Panc1 (cell line): ENCODE results near the gene CYGB. TPM values are rescaled to one million over a fixed set of nuclear protein-coding genes. Genes with fewer than 3 reads are reported as not detected.

Experiments
- ATAC-seq: fragments of 200-7000 bp; cut with Tn5 transposase; 2 replicates; pipeline ENCODE4 v1.9.1; 2020; ENCODE audit warnings: mild to moderate bottlenecking, moderate library complexity
- BruUV-seq: library from RNA; stranded (reverse); fragments of 400-500 nt; replicated peaks from 2 replicates; lab custom pipeline; 2021; lab: Mats Ljungman, UMichigan
- CTCF ChIA-PET: fragments of 300-600 bp; sonication (Branson Sonifier 250); formaldehyde crosslinking; loops from one replicate; lab custom pipeline; 2022; ENCODE audit warnings: antibody characterized with exemption; lab: Charles Lee
- POLR2A ChIA-PET: fragments of 300-600 bp; sonication (Branson Sonifier 250); formaldehyde crosslinking; loops from one replicate; lab custom pipeline; 2022; ENCODE audit warnings: antibody characterized with exemption; lab: Charles Lee
- DNase-seq: peaks from one replicate; pipeline ENCODE4 v3.0.0-alpha.2; 2010; ENCODE audit warnings: low read depth, low spot score
- H3K27ac ChIP-seq: 2 replicates; pipeline ENCODE4 v1.5.1; 2011; ENCODE audit warnings: mild to moderate bottlenecking, low read length, inconsistent platforms
- H3K27me3 ChIP-seq: fragments of 200-500 bp; sonication (Bioruptor generic); 2 replicates; pipeline ENCODE4 v1.6.0; 2014; ENCODE audit warnings: low read length, inconsistent platforms; ENCODE audit not compliant: control insufficient read depth, insufficient read depth
- H3K36me3 ChIP-seq: fragments of 200-500 bp; sonication (Bioruptor generic); 2 replicates; pipeline ENCODE4 v1.5.1; 2014; ENCODE audit warnings: inconsistent platforms, mild to moderate bottlenecking, low read length, moderate library complexity; ENCODE audit not compliant: control insufficient read depth, insufficient read depth
- H3K4me1 ChIP-seq: 2 replicates; pipeline ENCODE4 v1.5.1; 2011; ENCODE audit warnings: inconsistent platforms, mild to moderate bottlenecking, low read length, moderate library complexity; ENCODE audit not compliant: control insufficient read depth, insufficient read depth
- H3K4me3 ChIP-seq, 2 experiments: 2 replicates each; pipeline ENCODE4 v1.5.1; 2011 to 2012; ENCODE audit warnings: low read depth in 2 of 2, low read length in 2 of 2, mild to moderate bottlenecking in 2 of 2, inconsistent platforms in 1 of 2, moderate library complexity in 1 of 2
- H3K9me3 ChIP-seq: fragments of 200-500 bp; sonication (Bioruptor generic); 2 replicates; pipeline ENCODE4 v1.5.1; 2014; ENCODE audit warnings: low read depth, mild to moderate bottlenecking, inconsistent platforms, low read length, moderate library complexity; ENCODE audit not compliant: control insufficient read depth, insufficient read depth
- CTCF ChIP-seq: fragments of 450-650 bp; IDR thresholded peaks from 2 replicates; pipeline ENCODE4 v1.5.1; 2017; ENCODE audit warnings: mild to moderate bottlenecking
- POLR2AphosphoS5 ChIP-seq: IDR thresholded peaks from 2 replicates; pipeline ENCODE4 v1.6.1; 2012; ENCODE audit warnings: mild to moderate bottlenecking, low read depth, low read length, moderate library complexity
- REST ChIP-seq, 2 experiments: IDR thresholded peaks; 2 replicates each; pipeline ENCODE4 v1.6.1; 2011 to 2012; ENCODE audit warnings: low read depth in 2 of 2, control low read depth in 1 of 2, low read length in 1 of 2, mild to moderate bottlenecking in 1 of 2, moderate library complexity in 1 of 2; ENCODE audit not compliant: insufficient read depth in 1 of 2
- SIN3A ChIP-seq: IDR thresholded peaks from 2 replicates; pipeline ENCODE4 v1.6.1; 2012; ENCODE audit warnings: low read depth, mild to moderate bottlenecking, low read length, moderate library complexity, borderline replicate concordance; ENCODE audit not compliant: insufficient read depth
- TCF7L2 ChIP-seq: IDR thresholded peaks from 2 replicates; pipeline ENCODE4 v1.6.1; 2011; ENCODE audit warnings: mild to moderate bottlenecking, low read depth, low read length, inconsistent platforms
- in situ Hi-C: cut with HindIII; loops from 2 replicates; pipeline ENCODE4 v1.10.0; 2016; ENCODE audit warnings: low sequenced_read_pairs, low pct_unique_long_range_greater_than_20kb
- intact Hi-C: fragments of 100-400 bp; cut with micrococcal nuclease; formaldehyde crosslinking; loops from one replicate; pipeline ENCODE4 v1.10.0; 2022; ENCODE audit not compliant: unreplicated experiment
- total RNA-seq: library from RNA; stranded (reverse); gene quantifications from one replicate; pipeline ENCODE4 v1.2.1, GENCODE V29; 2021; ENCODE audit not compliant: unreplicated experiment

CYGB gene
- total RNA-seq, 1 experiment from 2014 or later = 6.0 TPM

- H3K27ac ChIP-seq = peak overlapping the region; percentile 99
- ATAC-seq (no peak), DNase-seq (no peak)
- peaks cover 16% of the 10 kb centered on the region for H3K36me3 ChIP-seq
- no peaks in the 10 kb centered on the region for H3K27me3 ChIP-seq
- BruUV-seq = no TSS peak
- ChIA-PET CTCF (no interaction called here), POLR2A (interaction anchor here (1.0 kb wide), 1 partner anchor 19 kb away, joined by 3 read pairs; no protein-coding TSS in a partner anchor)
- no peaks in the 10 kb centered on the region for H3K9me3 ChIP-seq
- intact Hi-C loops (loop anchor here (10.0 kb wide), 1 partner anchor 63 kb away; no protein-coding TSS in a partner anchor), in situ Hi-C loops (no loop called here)
- TF ChIP-seq TCF7L2 = no peak
- no peak for TF ChIP-seq CTCF
- TF ChIP-seq SIN3A = no peak
- no peak for TF ChIP-seq POLR2AphosphoS5
- TF ChIP-seq REST (IDR thresholded peaks at IDR 0.05; ENCODE audit: insufficient read depth in 1 of 2, low read depth in 2 of 2, low read length in 1 of 2) = no peak
- H3K4me1 ChIP-seq = peaks cover 58% of the 10 kb centered on the region
- H3K4me3 ChIP-seq = peak overlapping the region; percentile 0 to 19; a peak in 2 of 4 replicates
Observed at GRCh38 chr17:76561332-76561731, 23.8 kb upstream of the CYGB start.

- intact Hi-C loops (loop anchor here (10.0 kb wide), 1 partner anchor 64 kb away; no protein-coding TSS in a partner anchor), in situ Hi-C loops (no loop called here)
- Histone ChIP-seq H3K27me3 (no peaks in the 10 kb centered on the region), H3K27ac (peak overlapping the region; percentile 99), H3K36me3 (peaks cover 16% of the 10 kb centered on the region), H3K9me3 (no peaks in the 10 kb centered on the region), H3K4me3 (peak overlapping the region; percentile 15 to 93; a peak in 1 of 4 replicates), H3K4me1 (peaks cover 55% of the 10 kb centered on the region)
- BruUV-seq = no TSS peak
- ATAC-seq = no peak
- no peak for TF ChIP-seq TCF7L2
- TF ChIP-seq POLR2AphosphoS5 = no peak
- no peak for TF ChIP-seq SIN3A
- TF ChIP-seq CTCF = no peak
- no peak for TF ChIP-seq REST (IDR thresholded peaks at IDR 0.05; ENCODE audit: insufficient read depth in 1 of 2, low read depth in 2 of 2, low read length in 1 of 2)
- CTCF ChIA-PET = no interaction called here
- DNase-seq = no peak
- POLR2A ChIA-PET = interaction anchor here (0.7 kb wide), 1 partner anchor 15 kb away, joined by 4 read pairs; no protein-coding TSS in a partner anchor
Observed at GRCh38 chr17:76560877-76561221, 23.3 kb upstream of the CYGB start.
